ENCODE data around the gene ARID3C. TPM values are rescaled to one million over a fixed set of nuclear protein-coding genes. Genes with fewer than 3 reads are reported as not detected.
A peak's percentile ranks its signal among the peaks of the same experiment; 100 is the strongest.

ARID3C gene, protein sequence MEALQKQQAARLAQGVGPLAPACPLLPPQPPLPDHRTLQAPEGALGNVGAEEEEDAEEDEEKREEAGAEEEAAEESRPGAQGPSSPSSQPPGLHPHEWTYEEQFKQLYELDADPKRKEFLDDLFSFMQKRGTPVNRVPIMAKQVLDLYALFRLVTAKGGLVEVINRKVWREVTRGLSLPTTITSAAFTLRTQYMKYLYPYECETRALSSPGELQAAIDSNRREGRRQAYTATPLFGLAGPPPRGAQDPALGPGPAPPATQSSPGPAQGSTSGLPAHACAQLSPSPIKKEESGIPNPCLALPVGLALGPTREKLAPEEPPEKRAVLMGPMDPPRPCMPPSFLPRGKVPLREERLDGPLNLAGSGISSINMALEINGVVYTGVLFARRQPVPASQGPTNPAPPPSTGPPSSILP
- polyA plus RNA-seq: under 1 TPM in 2 of 4 donors, not detected in 2; 0.03 to 0.04 TPM
- long read RNA-seq, donor 1: 0 reads
- long read RNA-seq, donor 2: 0 reads
- long read RNA-seq, donor 3: 0 reads
- long read RNA-seq, donor 4: 0 reads
- long read RNA-seq, donor 5: 0 reads
- long read RNA-seq, donor 6: 0 reads
- long read RNA-seq, donor 7: 0 reads
- long read RNA-seq, donor 8: 0 reads
- long read RNA-seq, donor 9: 0 reads
- long read RNA-seq, donor 10: 0 reads

DNA sequence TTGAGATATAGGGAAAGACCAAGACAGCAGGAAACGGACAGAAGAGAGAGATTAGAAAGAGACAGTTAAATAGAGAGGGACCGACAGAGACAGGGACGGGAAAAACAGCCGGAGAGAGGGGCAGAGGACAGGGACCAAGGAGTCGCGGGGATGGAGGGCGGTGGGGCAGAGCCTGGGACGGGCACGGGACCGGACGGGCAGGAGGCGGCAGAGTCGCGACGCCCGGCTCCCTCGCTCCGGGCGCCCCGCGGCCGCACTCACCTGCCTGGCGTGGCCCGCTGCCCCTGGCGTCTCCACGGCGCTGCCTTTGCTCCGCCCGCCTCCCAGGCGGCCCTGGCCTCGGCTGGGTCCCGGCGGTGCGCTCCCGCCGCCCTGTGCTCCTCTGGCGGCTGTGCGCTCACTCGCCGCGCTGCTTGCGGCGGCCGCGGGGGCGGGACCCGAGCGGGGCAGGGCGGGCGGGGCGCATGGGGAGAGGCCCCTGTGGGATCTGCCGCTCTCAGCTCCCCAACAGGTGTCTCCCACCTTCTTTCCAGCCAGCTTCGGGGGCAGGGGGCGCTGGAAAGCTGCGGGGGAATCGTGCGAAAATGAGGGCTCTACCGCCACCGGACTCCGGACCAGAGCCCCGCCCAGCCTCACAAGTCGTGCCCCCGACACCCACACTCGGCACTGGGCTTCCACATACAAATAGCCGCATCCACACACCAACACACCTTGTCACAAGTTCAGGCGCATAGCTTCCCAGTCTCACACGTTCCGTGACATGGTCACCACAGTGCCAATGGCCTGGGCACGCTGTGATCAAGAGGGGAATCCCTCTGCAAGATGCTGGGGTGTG lies at the start of gene ARID3C:
Gene ARID3C (minus strand): TSS at position 411 of the 835 bp plus-strand sequence. CDS start 1,052 bp downstream, outside the sequence.
- H3K27me3 ChIP-seq (ENCODE audit: control insufficient read depth in 3 of 3, insufficient read depth in 3 of 3, low read length in 3 of 3): peaks cover 0 to 70% (median 39%) of the 10 kb centered on the region in 3 donors
- DNase-seq: peak; percentile 56 to 72

GRCh38 chr9:34675869-34676268 lies 47.0 kb upstream of the ARID3C start:
- H3K9me3 ChIP-seq (ENCODE audit: control insufficient read depth in 2 of 2, insufficient read depth in 1 of 2, low read depth in 1 of 2, low read length in 1 of 2): peaks cover 0 to 1% of the 10 kb centered on the region in 2 donors
- FAIRE-seq (no peak), DNase-seq (no peak)
- no peaks in the 10 kb centered on the region for H3K36me3 ChIP-seq (ENCODE audit: control insufficient read depth in 3 of 3, insufficient read depth in 2 of 3, low read depth in 1 of 3, low read length in 3 of 3)
- WGBS, 3 donors: 93 to 97% (median 95%) methylated on average over 2 of the region's 2 CpGs
- no peaks in the 10 kb centered on the region for H3K27me3 ChIP-seq (ENCODE audit: control insufficient read depth in 3 of 3, insufficient read depth in 3 of 3, low read length in 3 of 3)
- H3K27ac ChIP-seq (ENCODE audit: low read depth in 1 of 3, low read length in 2 of 3): no peak overlapping the region
- no peaks in the 10 kb centered on the region for H3K4me1 ChIP-seq (ENCODE audit: control insufficient read depth in 3 of 3, insufficient read depth in 2 of 3, low read depth in 1 of 3, low read length in 2 of 3)
- no peak overlapping the region for H3K4me3 ChIP-seq (ENCODE audit: low read depth in 1 of 3, low read length in 3 of 3)

More for the DNA sequence above, at the start of gene ARID3C:
- WGBS, 3 donors: 1 to 3% (median 2%) methylated on average over 34 to 69 of the region's 69 CpGs
- peaks cover 0 to 21% (median 2%) of the 10 kb centered on the region in 3 donors for H3K4me1 ChIP-seq (ENCODE audit: control insufficient read depth in 3 of 3, insufficient read depth in 2 of 3, low read depth in 1 of 3, low read length in 2 of 3)
- peak within 1 kb of the TSS in 2 of 3 donors; percentile 10 to 49 for H3K4me3 ChIP-seq (ENCODE audit: low read depth in 1 of 3, low read length in 3 of 3)
- H3K36me3 ChIP-seq (ENCODE audit: control insufficient read depth in 3 of 3, insufficient read depth in 2 of 3, low read depth in 1 of 3, low read length in 3 of 3): no peaks in the 10 kb centered on the region
- FAIRE-seq: no peak
- H3K27ac ChIP-seq (ENCODE audit: low read depth in 1 of 3, low read length in 2 of 3): no peak within 1 kb of the TSS
- no peaks in the 10 kb centered on the region for H3K9me3 ChIP-seq (ENCODE audit: control insufficient read depth in 2 of 2, insufficient read depth in 1 of 2, low read depth in 1 of 2, low read length in 1 of 2)

GRCh38 chr9:34675048-34675714 lies 46.3 kb upstream of the ARID3C start:
- no peak overlapping the region for H3K27ac ChIP-seq (ENCODE audit: low read depth in 1 of 3, low read length in 2 of 3)
- no peak for FAIRE-seq
- WGBS, 3 donors: 25 to 31% (median 30%) methylated on average over 10 of the region's 10 CpGs

DNA sequence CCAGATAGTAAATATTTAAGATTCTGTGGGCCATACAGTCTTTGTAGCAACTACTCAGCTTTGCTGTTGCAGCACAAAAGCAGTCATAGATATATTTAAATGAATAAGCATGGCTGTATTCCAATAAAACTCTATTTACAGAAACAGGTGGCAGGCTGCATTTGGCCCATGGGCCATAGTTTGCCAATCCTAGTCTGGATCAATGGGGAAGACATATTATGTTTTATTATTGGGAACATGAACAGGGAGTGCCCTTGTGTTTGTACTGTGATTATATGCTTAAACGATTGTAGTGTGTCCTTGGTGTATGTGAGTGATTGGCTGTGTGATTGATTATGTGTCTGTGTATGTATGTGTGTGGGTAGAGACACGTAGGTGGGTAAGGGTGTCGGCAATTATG lies 45.6 kb upstream of the ARID3C start:
- H3K4me1 ChIP-seq (ENCODE audit: control insufficient read depth in 3 of 3, insufficient read depth in 2 of 3, low read depth in 1 of 3, low read length in 2 of 3): no peaks in the 10 kb centered on the region
- no peak overlapping the region for H3K4me3 ChIP-seq (ENCODE audit: low read depth in 1 of 3, low read length in 3 of 3)
- H3K27me3 ChIP-seq (ENCODE audit: control insufficient read depth in 3 of 3, insufficient read depth in 3 of 3, low read length in 3 of 3): no peaks in the 10 kb centered on the region
- H3K27ac ChIP-seq (ENCODE audit: low read depth in 1 of 3, low read length in 2 of 3): no peak overlapping the region
- peak in 1 of 2 donors; percentile 42 for DNase-seq
- no peak for FAIRE-seq
- H3K9me3 ChIP-seq (ENCODE audit: control insufficient read depth in 2 of 2, insufficient read depth in 1 of 2, low read depth in 1 of 2, low read length in 1 of 2): peaks cover 0 to 13% of the 10 kb centered on the region in 2 donors
- WGBS, 3 donors: 37 to 65% (median 51%) methylated on average over 3 of the region's 3 CpGs
- H3K36me3 ChIP-seq (ENCODE audit: control insufficient read depth in 3 of 3, insufficient read depth in 2 of 3, low read depth in 1 of 3, low read length in 3 of 3): no peaks in the 10 kb centered on the region

More at GRCh38 chr9:34675048-34675714, 46.3 kb upstream of the ARID3C start:
- Histone ChIP-seq H3K36me3 (ENCODE audit: control insufficient read depth in 3 of 3, insufficient read depth in 2 of 3, low read depth in 1 of 3, low read length in 3 of 3) (no peaks in the 10 kb centered on the region), H3K27me3 (ENCODE audit: control insufficient read depth in 3 of 3, insufficient read depth in 3 of 3, low read length in 3 of 3) (no peaks in the 10 kb centered on the region), H3K4me1 (ENCODE audit: control insufficient read depth in 3 of 3, insufficient read depth in 2 of 3, low read depth in 1 of 3, low read length in 2 of 3) (no peaks in the 10 kb centered on the region), H3K9me3 (ENCODE audit: control insufficient read depth in 2 of 2, insufficient read depth in 1 of 2, low read depth in 1 of 2, low read length in 1 of 2) (peaks cover 0 to 6% of the 10 kb centered on the region in 2 donors), H3K4me3 (ENCODE audit: low read depth in 1 of 3, low read length in 3 of 3) (no peak overlapping the region)
- peak; percentile 74 to 85 for DNase-seq

DNA sequence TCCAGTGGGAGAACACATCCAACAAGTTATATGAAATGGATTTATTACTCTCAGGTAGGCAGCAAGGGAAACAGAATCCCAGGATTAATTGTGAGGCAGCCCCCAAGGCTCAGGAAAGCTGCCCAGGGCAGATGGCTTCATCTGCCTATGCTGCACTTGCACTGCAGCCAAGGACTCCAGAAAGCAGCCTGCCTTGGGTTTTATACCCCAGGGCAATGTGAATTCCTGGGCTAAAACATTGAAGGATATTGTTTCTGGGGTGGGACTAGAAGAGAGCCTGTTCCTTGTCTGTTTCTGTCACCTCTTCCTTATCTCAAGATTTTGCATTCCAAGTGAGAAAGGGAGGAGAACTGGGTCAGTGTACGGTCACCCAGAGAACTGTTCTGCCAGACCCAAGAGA lies 42.4 kb upstream of the ARID3C start:
- FAIRE-seq (no peak), DNase-seq (no peak)
- Histone ChIP-seq H3K4me3 (ENCODE audit: low read depth in 1 of 3, low read length in 3 of 3) (no peak overlapping the region), H3K4me1 (ENCODE audit: control insufficient read depth in 3 of 3, insufficient read depth in 2 of 3, low read depth in 1 of 3, low read length in 2 of 3) (no peaks in the 10 kb centered on the region), H3K36me3 (ENCODE audit: control insufficient read depth in 3 of 3, insufficient read depth in 2 of 3, low read depth in 1 of 3, low read length in 3 of 3) (peaks cover 0 to 4% (median 2%) of the 10 kb centered on the region in 3 donors), H3K9me3 (ENCODE audit: control insufficient read depth in 2 of 2, insufficient read depth in 1 of 2, low read depth in 1 of 2, low read length in 1 of 2) (peaks cover 0 to 13% of the 10 kb centered on the region in 2 donors), H3K27ac (ENCODE audit: low read depth in 1 of 3, low read length in 2 of 3) (no peak overlapping the region), H3K27me3 (ENCODE audit: control insufficient read depth in 3 of 3, insufficient read depth in 3 of 3, low read length in 3 of 3) (no peaks in the 10 kb centered on the region)
- WGBS, 3 donors: 77 to 95% (median 88%) methylated on average over 1 of the region's 1 CpG

GRCh38 chr9:34669809-34670562 lies 41.1 kb upstream of the ARID3C start:
- Histone ChIP-seq H3K36me3 (ENCODE audit: control insufficient read depth in 3 of 3, insufficient read depth in 2 of 3, low read depth in 1 of 3, low read length in 3 of 3) (peaks cover 0 to 4% (median 2%) of the 10 kb centered on the region in 3 donors), H3K9me3 (ENCODE audit: control insufficient read depth in 2 of 2, insufficient read depth in 1 of 2, low read depth in 1 of 2, low read length in 1 of 2) (peaks cover 0 to 13% of the 10 kb centered on the region in 2 donors), H3K27me3 (ENCODE audit: control insufficient read depth in 3 of 3, insufficient read depth in 3 of 3, low read length in 3 of 3) (no peaks in the 10 kb centered on the region), H3K27ac (ENCODE audit: low read depth in 1 of 3, low read length in 2 of 3) (no peak overlapping the region), H3K4me3 (ENCODE audit: low read depth in 1 of 3, low read length in 3 of 3) (no peak overlapping the region), H3K4me1 (ENCODE audit: control insufficient read depth in 3 of 3, insufficient read depth in 2 of 3, low read depth in 1 of 3, low read length in 2 of 3) (no peaks in the 10 kb centered on the region)
- FAIRE-seq (no peak), DNase-seq (no peak)
- WGBS, 3 donors: 82 to 96% (median 91%) methylated on average over 5 of the region's 5 CpGs

GRCh38 chr9:34665381-34666250 lies 36.8 kb upstream of the ARID3C start:
- WGBS, 3 donors: 2% methylated on average over 45 to 55 of the region's 55 CpGs
- FAIRE-seq: no peak

More at GRCh38 chr9:34665381-34666250, 36.8 kb upstream of the ARID3C start:
- peak; percentile 96 to 97 for DNase-seq
- peaks cover 0 to 9% (median 3%) of the 10 kb centered on the region in 3 donors for H3K4me1 ChIP-seq (ENCODE audit: control insufficient read depth in 3 of 3, insufficient read depth in 2 of 3, low read depth in 1 of 3, low read length in 2 of 3)
- H3K9me3 ChIP-seq (ENCODE audit: control insufficient read depth in 2 of 2, insufficient read depth in 1 of 2, low read depth in 1 of 2, low read length in 1 of 2): peaks cover 0 to 9% of the 10 kb centered on the region in 2 donors
- peaks cover 0 to 26% (median 2%) of the 10 kb centered on the region in 3 donors for H3K36me3 ChIP-seq (ENCODE audit: control insufficient read depth in 3 of 3, insufficient read depth in 2 of 3, low read depth in 1 of 3, low read length in 3 of 3)
- H3K4me3 ChIP-seq (ENCODE audit: low read depth in 1 of 3, low read length in 3 of 3): peak overlapping the region; percentile 68 to 87 (median 73)
- H3K27me3 ChIP-seq (ENCODE audit: control insufficient read depth in 3 of 3, insufficient read depth in 3 of 3, low read length in 3 of 3): no peaks in the 10 kb centered on the region
- H3K27ac ChIP-seq (ENCODE audit: low read depth in 1 of 3, low read length in 2 of 3): peak overlapping the region; percentile 99 to 100 (median 99)
